ENCODE measurements around the gene FOXO6.

Gene FOXO6

DNA sequence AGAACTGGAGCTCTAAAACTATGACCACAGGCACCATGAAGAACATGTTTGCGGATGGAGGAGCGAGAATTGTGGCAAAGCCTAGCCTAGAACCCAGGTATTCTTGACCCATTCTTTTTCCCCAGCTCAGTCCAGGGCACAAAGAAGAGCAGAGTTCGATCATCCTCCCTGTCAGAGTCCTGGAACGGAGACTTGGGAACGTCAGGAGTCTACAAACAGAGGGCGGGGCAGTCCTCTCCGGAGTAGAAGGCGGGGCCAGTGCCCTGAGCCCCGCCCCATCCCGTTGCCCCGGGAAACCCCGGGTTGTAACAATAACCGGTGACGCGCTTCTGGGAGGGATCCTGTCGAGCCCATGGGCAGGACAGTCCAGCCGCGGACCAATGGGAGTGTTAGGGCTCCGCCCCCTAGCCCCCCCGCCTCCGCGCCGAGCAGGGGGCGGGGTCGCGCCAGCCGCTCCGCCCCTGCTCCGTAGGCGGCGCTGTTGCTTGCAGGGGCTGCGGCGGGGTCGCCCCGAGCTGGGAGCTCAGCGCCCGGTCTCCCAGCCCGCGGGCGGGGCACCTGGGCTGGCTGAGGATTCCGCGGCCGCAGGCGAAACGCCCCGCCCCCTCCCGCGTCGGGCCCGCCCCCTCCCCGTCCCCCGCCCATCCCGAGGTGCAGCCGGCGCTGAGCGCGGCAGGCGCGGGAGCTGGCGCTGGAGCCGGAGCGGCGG is at the start of gene FOXO6:
TSS of gene FOXO6 (plus strand) at position 649 of the 709 bp plus-strand sequence.
- ATAC-seq (replicated peaks; ENCODE audit: extremely low read depth, poor library complexity, severe bottlenecking) (peak; percentile 93), DNase-seq (ENCODE audit: low spot score in 2 of 2) (peak; percentile 84 to 88)
- H3K4me1 Mint-ChIP-seq = no peaks in the 10 kb centered on the region
- H3K9me3 Mint-ChIP-seq = no peaks in the 10 kb centered on the region
- peaks cover 17% of the 10 kb centered on the region for H3K27me3 Mint-ChIP-seq
- peak within 1 kb of the TSS; percentile 47 for H3K27ac Mint-ChIP-seq (ENCODE audit: low read depth)
- peak within 1 kb of the TSS; percentile 51 for H3K4me3 Mint-ChIP-seq
- peaks cover 3% of the 10 kb centered on the region for H3K36me3 Mint-ChIP-seq (ENCODE audit: insufficient read depth)

DNA sequence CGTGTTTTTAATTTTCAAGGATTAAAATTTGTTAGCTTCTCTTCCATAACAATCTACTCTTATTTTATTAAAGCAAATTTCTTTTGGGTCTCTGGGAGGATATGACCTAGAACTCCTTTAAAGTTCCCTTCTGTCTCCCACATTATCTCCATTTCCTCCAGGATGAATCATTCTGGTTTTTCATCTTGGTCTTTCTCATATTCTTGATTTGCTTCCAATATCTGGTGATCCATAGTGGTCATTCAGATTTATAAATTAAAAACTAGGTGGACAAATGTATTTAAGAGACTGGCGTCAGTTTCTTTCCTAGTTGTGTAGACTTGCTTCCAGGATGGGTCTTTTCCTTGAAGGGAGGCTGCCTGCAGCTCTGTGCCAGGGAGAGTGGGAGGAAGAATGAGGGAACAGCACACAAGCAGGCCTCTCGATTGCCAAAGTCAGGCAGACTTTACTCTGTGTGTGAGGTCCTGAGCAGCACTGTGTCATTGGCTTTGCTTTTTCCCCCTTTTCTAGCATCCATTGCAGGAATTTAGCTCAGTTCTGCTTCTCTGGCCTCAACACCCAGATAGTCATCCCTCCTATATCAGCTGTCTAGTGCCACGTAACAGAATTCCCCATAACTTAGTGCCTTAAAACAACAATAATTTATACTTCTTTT is 48.1 kb upstream of the FOXO6 start:
- no peaks in the 10 kb centered on the region for H3K4me1 Mint-ChIP-seq
- no peak overlapping the region for H3K27ac Mint-ChIP-seq (ENCODE audit: low read depth)
- H3K9me3 Mint-ChIP-seq = peaks cover 6% of the 10 kb centered on the region
- DNase-seq (ENCODE audit: low spot score in 2 of 2) = no peak
- H3K4me3 Mint-ChIP-seq = no peak overlapping the region
- no peaks in the 10 kb centered on the region for H3K36me3 Mint-ChIP-seq (ENCODE audit: insufficient read depth)
- no peak for ATAC-seq (replicated peaks; ENCODE audit: extremely low read depth, poor library complexity, severe bottlenecking)
- peaks cover 4% of the 10 kb centered on the region for H3K27me3 Mint-ChIP-seq

DNA sequence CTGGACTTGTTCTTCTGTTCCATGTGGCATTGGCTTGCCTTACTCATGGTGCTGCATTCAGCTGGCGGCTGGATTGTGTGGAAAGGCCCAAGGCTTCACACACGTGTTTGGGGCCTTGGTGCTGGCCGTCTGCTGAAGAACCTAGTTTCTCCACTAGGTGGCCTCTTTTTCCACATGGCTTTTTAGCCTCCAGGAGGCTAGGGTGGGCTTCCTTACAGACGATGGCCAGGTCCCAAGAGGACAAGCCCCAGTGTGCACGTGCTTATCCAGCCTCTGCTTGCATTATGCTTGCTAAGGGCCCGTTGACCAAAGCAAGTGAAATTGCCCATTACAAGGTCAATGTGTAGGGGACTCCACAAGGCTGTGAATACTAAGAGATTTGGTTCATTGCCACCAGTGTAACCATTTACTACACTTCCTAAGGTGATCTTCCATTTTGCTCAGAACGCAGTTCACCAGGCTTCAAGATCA is 47.5 kb upstream of the FOXO6 start:
- no peak for DNase-seq (ENCODE audit: low spot score in 2 of 2)
- H3K27ac Mint-ChIP-seq (ENCODE audit: low read depth) = no peak overlapping the region
- no peaks in the 10 kb centered on the region for H3K36me3 Mint-ChIP-seq (ENCODE audit: insufficient read depth)
- no peaks in the 10 kb centered on the region for H3K4me1 Mint-ChIP-seq
- ATAC-seq (replicated peaks; ENCODE audit: extremely low read depth, poor library complexity, severe bottlenecking) = no peak
- peaks cover under 1% of the 10 kb centered on the region for H3K9me3 Mint-ChIP-seq
- no peaks in the 10 kb centered on the region for H3K27me3 Mint-ChIP-seq
- no peak overlapping the region for H3K4me3 Mint-ChIP-seq

DNA sequence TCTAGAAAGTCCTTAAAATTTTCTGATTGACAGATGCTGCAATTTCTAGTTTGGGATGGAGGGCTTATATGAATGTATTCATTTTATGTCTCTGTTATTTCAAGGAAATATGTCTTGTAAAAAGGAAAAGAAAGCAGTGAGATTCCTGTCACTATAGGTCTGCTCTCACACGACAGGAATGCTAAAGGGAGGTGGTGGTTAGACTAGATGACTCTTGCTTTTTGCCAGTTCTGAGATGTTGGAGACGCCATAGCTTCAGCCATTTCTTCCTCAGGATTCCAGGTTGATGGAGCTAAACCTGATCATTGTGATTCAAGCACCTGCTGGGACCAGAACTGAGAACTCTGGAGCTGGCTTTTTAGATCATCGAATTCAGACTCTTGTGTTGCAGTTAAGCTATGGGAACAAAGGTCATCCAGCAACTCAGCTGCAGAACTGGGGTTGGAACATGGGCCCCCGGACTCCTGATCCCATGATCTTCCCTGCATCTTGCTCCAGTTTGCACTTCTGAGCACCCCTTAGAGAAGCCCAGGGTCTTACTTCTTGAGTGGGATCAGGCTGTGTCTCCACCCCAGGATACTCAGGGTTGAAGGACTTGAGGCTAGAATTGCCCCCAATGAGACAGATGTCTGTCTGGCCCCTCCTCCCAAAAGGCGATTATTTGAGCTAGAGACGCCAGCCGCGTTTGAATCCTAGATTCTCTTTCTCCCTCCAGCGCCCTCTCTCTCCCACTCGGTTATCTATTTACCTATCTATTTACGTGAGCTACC is 46.7 kb upstream of the FOXO6 start:
- ATAC-seq (replicated peaks; ENCODE audit: extremely low read depth, poor library complexity, severe bottlenecking) (no peak), DNase-seq (ENCODE audit: low spot score in 2 of 2) (no peak)
- Mint-ChIP-seq H3K36me3 (ENCODE audit: insufficient read depth) (no peaks in the 10 kb centered on the region), H3K9me3 (no peaks in the 10 kb centered on the region), H3K27ac (ENCODE audit: low read depth) (no peak overlapping the region), H3K4me3 (no peak overlapping the region), H3K4me1 (no peaks in the 10 kb centered on the region), H3K27me3 (no peaks in the 10 kb centered on the region)

DNA sequence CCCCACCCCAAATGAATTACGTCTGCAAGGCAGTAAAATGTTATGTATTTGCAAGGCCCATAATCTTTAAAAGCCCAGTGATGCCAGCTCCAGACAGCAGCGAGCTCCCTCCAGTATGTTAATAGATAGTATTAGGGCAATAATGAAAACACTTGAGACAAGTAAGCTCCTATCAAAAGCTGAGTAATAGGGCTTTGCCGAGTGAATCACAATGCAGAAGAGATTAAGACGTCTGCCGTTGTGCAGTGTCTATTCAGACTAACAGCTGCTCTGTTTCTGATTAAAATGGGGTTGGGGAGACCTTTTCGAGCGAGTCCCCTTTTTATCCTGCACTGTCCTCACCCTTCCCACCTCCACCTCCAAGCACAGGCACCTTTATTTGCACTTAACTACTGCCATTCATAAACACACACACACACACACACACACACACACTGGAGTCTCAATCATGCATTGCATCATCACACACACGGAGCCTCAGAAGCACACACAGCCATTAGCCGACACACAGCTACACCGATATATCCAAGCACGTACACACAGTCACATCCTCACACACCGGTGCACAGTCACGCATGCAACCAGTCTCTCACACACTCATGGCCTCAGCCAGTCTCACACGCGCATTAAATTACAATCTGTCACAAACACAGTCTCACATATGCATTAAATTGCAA is 46.0 kb upstream of the FOXO6 start:
- no peak for DNase-seq (ENCODE audit: low spot score in 2 of 2)
- Mint-ChIP-seq H3K27me3 (no peaks in the 10 kb centered on the region), H3K4me3 (no peak overlapping the region), H3K36me3 (ENCODE audit: insufficient read depth) (no peaks in the 10 kb centered on the region), H3K9me3 (no peaks in the 10 kb centered on the region), H3K27ac (ENCODE audit: low read depth) (no peak overlapping the region), H3K4me1 (no peaks in the 10 kb centered on the region)
- no peak for ATAC-seq (replicated peaks; ENCODE audit: extremely low read depth, poor library complexity, severe bottlenecking)

DNA sequence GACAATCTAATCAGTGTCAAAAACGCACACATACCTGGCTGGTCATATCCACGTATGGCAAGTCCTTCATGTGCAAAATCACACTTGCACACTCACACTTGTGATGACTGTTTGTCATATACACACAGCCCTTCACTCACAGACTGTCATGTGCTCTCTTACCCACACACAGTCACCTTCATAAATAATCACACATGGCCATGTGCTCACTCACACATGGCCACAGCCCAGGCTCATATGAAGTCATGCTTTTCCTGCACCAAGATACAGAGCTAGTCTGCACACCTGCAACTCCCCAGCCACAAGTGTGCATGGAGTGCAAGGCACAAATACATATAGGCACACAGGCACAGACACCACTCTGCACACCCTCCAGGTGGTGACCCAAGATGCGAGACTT is 45.4 kb upstream of the FOXO6 start:
- no peaks in the 10 kb centered on the region for H3K4me1 Mint-ChIP-seq
- no peaks in the 10 kb centered on the region for H3K36me3 Mint-ChIP-seq (ENCODE audit: insufficient read depth)
- no peaks in the 10 kb centered on the region for H3K27me3 Mint-ChIP-seq
- H3K9me3 Mint-ChIP-seq = no peaks in the 10 kb centered on the region
- ATAC-seq (replicated peaks; ENCODE audit: extremely low read depth, poor library complexity, severe bottlenecking) = no peak
- DNase-seq (ENCODE audit: low spot score in 2 of 2) = no peak
- H3K27ac Mint-ChIP-seq (ENCODE audit: low read depth) = no peak overlapping the region
- no peak overlapping the region for H3K4me3 Mint-ChIP-seq

DNA sequence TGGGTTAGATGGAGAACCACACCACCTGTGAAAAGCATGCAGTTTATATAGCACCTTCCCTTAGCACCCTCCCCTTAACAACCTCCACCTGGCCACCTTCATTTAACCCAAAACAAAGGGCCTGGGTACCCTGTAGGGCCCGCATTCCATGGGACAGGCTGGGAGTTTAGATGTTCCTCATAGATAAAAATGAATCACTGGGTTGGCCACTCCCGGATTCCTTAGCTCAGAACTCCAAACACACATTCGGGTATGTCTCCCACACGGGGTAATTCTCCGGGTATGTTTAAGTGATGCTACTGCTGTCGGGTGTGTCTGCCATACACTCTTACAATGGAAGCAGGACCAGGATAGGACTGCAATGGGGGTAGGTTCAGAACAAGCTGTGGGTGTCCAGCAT is 43.9 kb upstream of the FOXO6 start:
- Mint-ChIP-seq H3K27me3 (no peaks in the 10 kb centered on the region), H3K36me3 (ENCODE audit: insufficient read depth) (no peaks in the 10 kb centered on the region), H3K4me3 (no peak overlapping the region), H3K27ac (ENCODE audit: low read depth) (no peak overlapping the region), H3K9me3 (no peaks in the 10 kb centered on the region), H3K4me1 (no peaks in the 10 kb centered on the region)
- DNase-seq (ENCODE audit: low spot score in 2 of 2) = no peak
- ATAC-seq (replicated peaks; ENCODE audit: extremely low read depth, poor library complexity, severe bottlenecking) = no peak

DNA sequence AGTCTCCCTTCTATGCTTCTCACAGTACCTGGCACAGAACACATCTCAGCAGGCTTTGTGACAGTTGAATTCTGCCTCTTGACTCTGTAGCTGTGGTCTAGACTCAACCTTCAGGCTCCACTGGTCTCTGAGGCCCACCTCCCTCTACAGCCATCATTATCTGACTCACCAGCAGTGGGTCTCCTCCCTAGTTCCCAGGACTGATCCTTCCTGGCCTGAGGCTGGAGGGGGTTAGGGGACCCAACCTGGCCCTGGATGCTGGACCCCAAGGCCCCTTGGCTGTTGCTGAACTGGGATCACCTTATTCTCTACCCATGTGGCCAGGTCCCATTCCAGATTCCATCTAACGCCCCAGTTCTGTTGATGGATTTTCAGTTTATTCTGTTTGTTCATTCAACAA is 43.1 kb upstream of the FOXO6 start:
- Mint-ChIP-seq H3K27me3 (no peaks in the 10 kb centered on the region), H3K4me1 (no peaks in the 10 kb centered on the region), H3K36me3 (ENCODE audit: insufficient read depth) (no peaks in the 10 kb centered on the region), H3K4me3 (no peak overlapping the region), H3K9me3 (no peaks in the 10 kb centered on the region), H3K27ac (ENCODE audit: low read depth) (no peak overlapping the region)
- DNase-seq (ENCODE audit: low spot score in 2 of 2) = no peak
- ATAC-seq (replicated peaks; ENCODE audit: extremely low read depth, poor library complexity, severe bottlenecking) = no peak

DNA sequence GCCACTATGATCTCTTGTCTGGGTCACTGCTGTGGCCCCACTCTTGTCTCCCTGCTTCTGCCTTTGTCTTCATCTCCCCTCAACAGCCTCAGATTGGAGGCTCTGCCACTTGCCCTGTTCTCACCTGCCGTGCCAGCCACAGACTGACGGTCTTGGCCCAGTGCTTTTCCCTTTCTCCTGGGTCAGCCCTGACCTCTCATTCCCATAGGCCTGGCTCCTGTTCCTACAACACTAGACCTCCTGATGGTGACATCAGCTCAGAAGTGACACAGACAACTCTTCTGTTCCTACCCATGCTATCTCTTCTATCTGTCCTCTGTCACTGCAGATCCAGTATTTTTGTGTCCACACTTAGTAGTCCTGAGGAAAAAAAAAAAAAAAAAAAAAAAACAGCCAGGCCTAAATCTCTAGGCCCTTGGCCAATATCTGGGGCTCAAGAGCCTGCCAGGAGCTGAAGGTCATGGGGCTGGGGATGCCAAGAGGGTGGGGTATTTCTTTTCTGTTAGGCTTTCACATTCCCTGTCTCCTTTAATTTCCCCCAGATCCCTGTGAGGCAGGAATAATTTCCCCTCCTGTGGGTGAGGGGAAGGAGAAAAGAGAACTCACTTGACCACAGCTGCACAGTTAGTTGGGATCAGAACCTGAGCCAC is 42.0 kb upstream of the FOXO6 start:
- DNase-seq (ENCODE audit: low spot score in 2 of 2) = no peak
- Mint-ChIP-seq H3K4me3 (no peak overlapping the region), H3K27me3 (no peaks in the 10 kb centered on the region), H3K9me3 (no peaks in the 10 kb centered on the region), H3K27ac (ENCODE audit: low read depth) (no peak overlapping the region), H3K36me3 (ENCODE audit: insufficient read depth) (no peaks in the 10 kb centered on the region), H3K4me1 (no peaks in the 10 kb centered on the region)
- no peak for ATAC-seq (replicated peaks; ENCODE audit: extremely low read depth, poor library complexity, severe bottlenecking)

DNA sequence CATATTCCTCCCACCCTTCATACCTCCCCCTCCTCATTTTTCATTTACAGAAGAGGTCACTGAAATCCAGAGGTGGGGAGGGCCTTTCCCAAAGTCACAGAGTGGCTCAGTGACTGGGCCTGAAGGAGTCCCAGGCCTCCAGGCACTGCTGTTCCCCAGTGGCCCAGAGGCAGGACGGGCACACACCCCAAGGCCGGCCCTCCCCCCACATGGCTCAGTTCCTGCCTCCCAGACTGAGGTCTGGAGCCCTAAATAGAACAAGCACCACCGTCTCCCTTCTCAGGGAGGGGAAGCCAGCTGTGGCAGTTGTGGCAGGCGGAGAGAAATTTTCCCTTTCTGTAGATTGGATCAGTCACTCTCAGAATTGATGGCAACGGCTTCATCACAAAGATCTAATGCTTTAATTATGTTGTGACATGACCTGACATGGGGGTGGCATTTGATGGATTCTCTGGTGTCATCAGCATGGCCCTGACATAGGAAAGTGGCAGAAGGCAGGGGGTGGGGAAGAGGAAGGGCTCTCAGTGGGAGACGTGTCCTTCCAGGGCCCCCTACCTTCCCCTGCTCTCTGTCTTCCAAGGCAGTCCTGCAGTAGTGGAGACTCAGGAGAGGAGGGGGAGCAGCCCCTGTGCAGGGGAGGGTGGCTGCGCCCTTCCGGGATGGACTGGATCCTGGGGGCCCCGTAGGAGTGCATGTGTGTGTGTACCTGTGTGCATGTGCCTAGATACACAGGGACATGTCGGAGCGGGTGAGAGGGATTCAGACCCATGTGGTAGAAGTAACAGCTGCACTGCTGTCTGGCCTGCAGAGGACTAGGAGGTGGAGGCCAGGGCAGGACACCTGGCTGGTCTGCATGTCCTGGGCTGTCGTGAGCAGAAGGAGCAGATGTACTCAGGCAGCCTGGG is 41.2 kb upstream of the FOXO6 start:
- Mint-ChIP-seq H3K4me3 (no peak overlapping the region), H3K36me3 (ENCODE audit: insufficient read depth) (no peaks in the 10 kb centered on the region), H3K27ac (ENCODE audit: low read depth) (no peak overlapping the region), H3K9me3 (no peaks in the 10 kb centered on the region), H3K27me3 (no peaks in the 10 kb centered on the region), H3K4me1 (no peaks in the 10 kb centered on the region)
- no peak for DNase-seq (ENCODE audit: low spot score in 2 of 2)
- no peak for ATAC-seq (replicated peaks; ENCODE audit: extremely low read depth, poor library complexity, severe bottlenecking)

DNA sequence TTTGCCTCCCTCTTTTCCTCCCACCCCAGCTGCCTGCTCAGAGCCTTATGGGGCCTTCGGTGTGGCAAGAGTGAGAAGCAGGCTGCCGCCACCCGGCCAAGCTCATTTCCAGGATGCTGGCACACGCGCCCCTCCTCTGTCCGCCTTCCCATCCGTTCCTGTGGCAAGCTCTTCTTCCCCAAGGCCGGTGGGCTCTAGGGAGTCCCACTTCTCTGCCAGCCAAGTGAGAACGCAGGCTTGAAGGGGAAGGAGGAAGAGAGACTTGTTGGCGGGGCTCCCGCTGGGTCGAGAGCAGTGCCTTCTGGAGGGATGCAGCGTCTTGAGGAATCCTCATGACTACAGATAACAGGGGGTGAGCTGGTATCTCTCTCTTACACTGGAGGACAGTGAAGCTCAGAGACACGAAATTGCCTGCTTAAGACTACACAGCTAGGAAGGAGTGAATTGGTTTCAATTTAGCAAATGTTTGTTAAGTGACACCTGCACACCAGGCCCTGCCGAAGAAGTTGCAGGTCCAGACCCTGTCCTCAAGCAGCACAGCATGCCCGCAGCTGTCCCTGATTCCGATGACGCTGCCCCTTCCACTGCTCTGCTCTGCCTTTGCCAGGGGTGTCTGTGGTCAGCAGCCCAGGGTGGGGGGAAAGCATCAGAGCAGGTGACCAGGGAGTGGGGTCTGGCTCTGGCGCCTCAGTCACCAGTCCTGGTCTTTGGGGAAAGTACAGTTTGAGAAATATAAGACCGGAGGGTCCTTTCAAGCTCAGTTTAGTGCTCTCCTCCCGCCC is 40.1 kb upstream of the FOXO6 start:
- no peaks in the 10 kb centered on the region for H3K4me1 Mint-ChIP-seq

More for the DNA sequence above, 40.1 kb upstream of the FOXO6 start:
- ATAC-seq (replicated peaks; ENCODE audit: extremely low read depth, poor library complexity, severe bottlenecking) = no peak
- Mint-ChIP-seq H3K27me3 (no peaks in the 10 kb centered on the region), H3K36me3 (ENCODE audit: insufficient read depth) (no peaks in the 10 kb centered on the region), H3K27ac (ENCODE audit: low read depth) (no peak overlapping the region), H3K4me3 (no peak overlapping the region), H3K9me3 (no peaks in the 10 kb centered on the region)
- DNase-seq (ENCODE audit: low spot score in 2 of 2) = no peak

Data from central memory CD8-positive, alpha-beta T cell (primary cell).